GM19193 (cell line): ENCODE data around the gene CPNE4.

Experiments
- POLR2A ChIP-seq: IDR thresholded peaks from 4 replicates; pipeline ENCODE4 v1.6.1; 2011; ENCODE audit not compliant: insufficient read depth, insufficient read length; ENCODE audit errors: extremely low read depth

CPNE4 gene

GRCh38 chr3:131811481-131811880 is 223.3 kb downstream of the CPNE4 start:
- no peak for TF ChIP-seq POLR2A

GRCh38 chr3:131807822-131808221 is 227.0 kb downstream of the CPNE4 start:
- no peak for TF ChIP-seq POLR2A

GRCh38 chr3:131806736-131807135 is 228.1 kb downstream of the CPNE4 start:
- TF ChIP-seq POLR2A = no peak

DNA sequence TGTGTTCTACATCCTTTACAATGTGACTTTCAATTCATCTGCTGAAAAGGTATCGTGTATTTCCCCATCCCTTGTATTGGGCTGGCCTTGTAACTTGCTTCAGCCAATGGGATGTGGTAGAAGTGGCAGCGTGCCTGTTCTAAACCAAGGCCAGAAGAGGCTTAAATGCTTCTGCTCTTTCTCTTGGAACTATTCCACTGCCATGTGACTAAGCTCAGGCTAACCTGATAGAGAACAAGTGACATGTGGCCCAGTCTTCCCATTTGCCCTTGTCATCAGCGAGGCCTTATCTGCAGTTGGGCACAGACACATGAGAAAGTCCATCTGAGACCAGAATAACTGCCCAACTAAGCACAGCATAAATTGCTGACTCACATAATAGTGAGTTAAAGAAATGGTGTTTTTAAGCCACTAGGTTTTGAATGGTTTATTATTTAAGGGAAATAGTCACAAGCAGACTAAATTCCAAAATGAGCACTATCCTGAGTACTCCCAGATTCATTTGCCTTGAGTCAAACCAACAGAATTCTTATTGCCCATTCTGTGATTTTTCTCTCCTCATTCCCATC is 230.2 kb downstream of the CPNE4 start:
- no peak for TF ChIP-seq POLR2A

DNA sequence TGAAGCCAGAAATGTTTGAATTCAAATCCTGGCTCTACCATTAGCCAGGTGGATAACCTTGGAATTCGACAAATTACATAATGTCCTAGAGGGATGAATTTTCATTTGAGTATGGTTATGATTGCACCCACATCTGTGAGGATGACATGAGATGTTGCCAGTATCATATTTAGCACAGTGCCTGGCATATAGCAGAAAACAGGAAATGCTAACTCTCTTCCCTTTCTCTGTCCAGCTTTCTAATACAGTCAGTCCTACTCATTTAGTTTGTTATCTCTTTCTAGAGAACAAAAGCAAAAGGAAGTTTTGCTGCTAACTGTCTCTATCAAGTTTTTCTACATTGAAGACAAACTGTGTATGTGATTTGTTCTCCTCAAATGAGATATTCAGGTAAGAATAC is 231.7 kb downstream of the CPNE4 start:
- TF ChIP-seq POLR2A = no peak

DNA sequence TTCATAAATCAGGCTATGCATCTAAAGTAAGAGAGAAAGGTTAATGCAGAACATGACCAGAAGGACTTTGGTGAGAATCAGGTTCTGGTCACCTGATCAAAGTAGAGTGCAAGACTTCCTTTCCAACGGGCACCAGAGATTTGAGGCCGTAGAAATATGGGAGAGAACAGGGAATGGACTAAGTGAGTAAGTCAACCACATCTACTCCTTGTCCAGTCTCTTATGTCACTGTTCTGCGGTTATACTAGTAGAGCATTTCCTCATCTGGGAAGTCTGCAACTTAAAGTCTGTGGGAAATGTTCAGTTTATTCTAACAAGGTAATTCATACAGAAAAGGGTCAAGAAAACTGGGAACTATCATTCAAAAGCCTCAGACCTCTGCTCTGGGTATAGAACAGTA is 232.8 kb downstream of the CPNE4 start:
- TF ChIP-seq POLR2A = no peak

GRCh38 chr3:131801566-131801965 is 233.2 kb downstream of the CPNE4 start:
- no peak for TF ChIP-seq POLR2A

DNA sequence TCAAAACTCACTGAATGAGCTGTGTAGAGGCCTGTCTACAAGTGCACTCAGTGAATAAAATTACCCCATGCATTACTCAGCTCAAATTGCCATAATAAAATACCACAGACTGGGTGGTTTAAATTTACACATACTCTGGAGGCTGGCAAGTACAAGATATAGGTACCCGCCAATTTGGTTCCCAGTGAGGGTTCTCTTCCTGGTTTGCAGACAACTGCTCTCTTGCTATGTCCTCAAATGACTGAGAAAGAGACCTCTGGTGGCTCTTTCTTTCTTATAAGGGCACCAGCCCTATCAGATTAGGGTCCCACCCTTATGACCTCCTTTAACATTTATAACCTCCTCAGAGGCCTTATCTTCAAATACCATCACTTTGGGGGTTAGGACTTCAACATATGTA is 237.0 kb downstream of the CPNE4 start:
- TF ChIP-seq POLR2A = no peak

- TF ChIP-seq POLR2A = no peak
Observed at GRCh38 chr3:131796558-131797198, 238.1 kb downstream of the CPNE4 start.

DNA sequence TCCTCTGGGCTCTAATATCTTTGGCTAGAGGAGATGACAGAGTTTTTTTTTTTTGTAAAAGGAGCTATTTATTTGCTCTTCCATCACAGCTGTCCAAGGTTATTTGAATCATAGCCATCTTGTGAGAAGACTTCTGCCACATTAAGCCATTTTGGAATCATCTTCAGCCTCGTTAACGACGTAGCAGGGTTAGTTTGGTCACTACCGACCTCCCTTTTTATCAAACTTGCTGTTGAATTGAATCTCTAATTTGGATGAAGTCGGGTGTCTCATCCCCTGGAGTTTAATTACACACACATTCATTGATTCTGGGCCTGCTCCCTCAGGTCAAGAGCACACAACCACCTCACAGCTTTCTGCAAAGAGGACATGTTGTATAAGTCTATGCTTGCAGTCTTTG is 238.7 kb downstream of the CPNE4 start:
- no peak for TF ChIP-seq POLR2A

DNA sequence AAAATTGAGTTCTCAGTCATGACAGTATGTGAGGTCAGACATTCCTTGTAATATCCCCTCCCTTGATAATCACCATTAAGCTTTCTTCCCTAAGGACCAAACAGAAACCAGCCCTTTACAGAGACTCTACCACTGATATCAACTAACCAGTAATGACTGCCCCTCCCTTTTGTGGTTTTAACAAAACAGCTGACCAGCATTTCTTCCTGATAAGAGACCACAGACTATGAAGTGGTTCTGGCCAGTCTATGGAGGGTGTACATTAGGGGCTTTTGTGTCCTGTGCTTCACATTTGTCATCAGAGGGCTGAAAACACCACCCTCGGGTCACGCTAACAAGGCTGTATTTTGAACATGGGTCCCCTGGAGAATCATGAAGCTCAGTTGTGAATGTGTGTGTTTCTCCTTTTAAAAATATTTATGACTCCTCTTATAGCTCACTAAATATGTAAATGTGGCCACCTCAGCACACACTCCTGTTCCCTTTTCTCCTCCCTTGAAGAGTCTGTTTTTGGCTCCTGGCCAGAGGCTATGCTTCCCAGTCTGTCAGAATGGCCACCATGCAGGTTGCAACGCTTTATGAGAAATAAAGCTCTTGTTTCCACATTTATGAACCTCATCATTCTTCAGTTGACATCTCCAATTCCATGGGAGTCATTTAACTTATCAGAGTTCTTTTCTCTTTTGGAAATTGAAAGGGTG is 239.3 kb downstream of the CPNE4 start:
- TF ChIP-seq POLR2A = no peak

DNA sequence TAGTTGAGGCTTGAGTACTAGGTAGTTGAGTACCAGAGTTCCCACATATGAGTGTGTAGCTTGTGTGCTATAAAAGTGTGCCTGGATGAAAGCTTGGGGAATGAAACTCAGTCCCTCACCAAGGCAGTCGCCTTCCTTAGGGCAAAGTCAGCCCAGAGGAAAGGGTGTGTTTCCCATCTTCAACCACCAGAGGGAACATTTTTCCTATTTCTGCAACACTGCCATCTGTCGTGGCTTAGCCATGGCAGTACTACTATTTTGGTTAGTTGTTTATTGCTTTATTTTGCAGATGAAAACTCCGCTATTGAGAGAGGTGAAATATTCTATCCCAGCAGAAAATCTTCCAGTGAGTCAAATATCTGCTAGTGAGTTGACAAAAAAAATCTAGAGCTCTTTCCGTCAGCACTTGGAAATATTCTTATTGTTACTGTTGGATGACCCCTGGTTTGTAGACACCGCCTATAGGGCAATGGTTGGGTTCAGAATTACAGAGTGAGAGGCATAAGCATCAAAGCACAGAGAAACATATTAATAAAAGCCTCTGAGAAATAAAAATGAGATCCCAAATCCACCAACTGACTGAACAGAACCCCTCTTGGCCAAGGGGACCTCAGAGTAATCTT is 239.9 kb downstream of the CPNE4 start:
- TF ChIP-seq POLR2A = no peak

GRCh38 chr3:131793870-131794269 is 240.9 kb downstream of the CPNE4 start:
- TF ChIP-seq POLR2A = no peak

GRCh38 chr3:131789188-131789587 is 245.6 kb downstream of the CPNE4 start:
- TF ChIP-seq POLR2A = no peak

DNA sequence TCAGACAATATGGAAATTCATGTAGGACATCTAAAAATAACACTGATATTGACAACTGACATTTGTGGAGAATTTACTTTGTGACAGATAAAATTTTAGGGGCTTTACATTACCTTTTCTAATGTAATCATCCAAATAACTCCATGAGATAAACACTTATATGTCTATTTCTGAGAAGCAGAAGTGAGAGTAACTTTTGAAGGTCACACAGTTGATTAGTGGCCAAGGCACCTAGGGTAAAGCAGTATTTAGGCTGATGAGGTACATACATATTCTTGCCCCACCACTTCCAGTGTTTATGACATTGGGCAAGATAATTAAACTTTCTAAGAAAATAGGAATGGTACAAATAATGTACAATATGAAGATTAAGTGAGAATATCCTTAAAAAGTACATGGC is 248.4 kb downstream of the CPNE4 start:
- TF ChIP-seq POLR2A = no peak

GRCh38 chr3:131782751-131783150 is 252.1 kb downstream of the CPNE4 start:
- no peak for TF ChIP-seq POLR2A
